Measurements from ENCODE around the gene PLEKHH1.

Gene PLEKHH1

DNA sequence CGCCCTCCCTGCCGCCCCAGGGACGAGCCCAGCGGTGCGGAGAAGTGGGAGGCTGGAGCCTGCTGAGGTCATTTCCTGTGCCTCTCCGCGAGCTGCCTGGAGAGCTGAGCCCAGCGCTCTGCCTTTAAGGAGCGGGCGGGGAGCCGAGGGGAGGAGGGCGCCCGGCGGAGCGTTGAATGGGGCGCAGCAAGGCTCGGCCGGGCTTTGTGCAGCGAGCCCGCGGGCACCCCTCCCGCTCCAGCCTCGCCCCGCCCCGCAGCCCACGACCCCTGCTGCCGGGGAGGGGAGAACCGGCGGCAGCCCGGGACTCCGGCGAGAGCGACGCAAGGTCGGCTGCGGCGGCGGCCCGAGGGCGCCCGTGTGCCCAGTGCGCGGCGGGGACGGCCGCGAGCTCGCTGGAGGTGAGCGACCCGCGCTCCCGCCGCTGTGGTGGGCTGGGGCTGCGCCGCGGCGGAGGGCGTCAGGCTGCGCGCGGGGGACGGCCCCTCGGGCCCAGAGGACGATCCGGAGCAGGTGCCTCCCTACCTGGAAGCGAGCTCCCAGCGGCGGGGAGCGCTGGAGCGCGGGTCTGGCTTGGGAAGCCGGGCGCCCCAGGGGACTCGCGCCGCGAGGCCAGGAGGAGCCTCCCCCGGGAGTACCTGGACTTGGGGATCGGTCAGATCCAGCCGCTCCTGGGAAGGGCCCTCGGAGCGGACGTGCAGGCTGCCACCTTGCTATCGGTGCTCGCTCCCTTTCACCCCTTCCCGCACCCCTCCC is at the start of gene PLEKHH1:
Gene PLEKHH1 (plus strand): TSS at position 293 of the 756 bp plus-strand sequence. CDS start 8,578 bp downstream, outside the sequence.
- Histone ChIP-seq H3K27me3 (peaks cover 29 to 46% (median 36%) of the 10 kb centered on the region in 11 experiments), H3K27ac (peak within 1 kb of the TSS in 1 of 11 experiments; percentile 31; a peak in 2 of 22 replicates), H3K9ac (peak within 1 kb of the TSS; percentile 58 to 78 (median 70)), H3K9me3 (replicated peaks in 1 of 11) (no peaks in the 10 kb centered on the region), H3K4me1 (peaks cover 0 to 19% (median 12%) of the 10 kb centered on the region in 10 experiments; a peak in 11 of 20 replicates), H3K36me3 (no peaks in the 10 kb centered on the region), H3K4me2 (peak within 1 kb of the TSS; percentile 89 to 100 (median 98)), H4K20me1 (peaks cover 0 to 18% (median 0%) of the 10 kb centered on the region in 11 experiments; a peak in 2 of 22 replicates), H3K4me3 (peak within 1 kb of the TSS; percentile 61 to 78 (median 72))
- TF ChIP-seq Cebpa-rat (IDR thresholded peaks at IDR 0.05): no peak

GRCh38 chr14:67483579-67484285 is 49.4 kb upstream of the PLEKHH1 start:
- Histone ChIP-seq H3K4me1 (peaks cover 37 to 69% (median 60%) of the 10 kb centered on the region in 10 experiments), H3K9ac (peak overlapping the region in 3 of 11 experiments; percentile 18 to 32 (median 27); a peak in 2 of 22 replicates), H3K36me3 (no peaks in the 10 kb centered on the region), H3K27ac (peak overlapping the region in 4 of 11 experiments; percentile 19 to 33 (median 28); a peak in 3 of 22 replicates), H3K4me2 (peak overlapping the region; percentile 11 to 74 (median 59); a peak in 19 of 22 replicates), H3K9me3 (replicated peaks in 1 of 11) (peaks cover 0 to 6% (median 0%) of the 10 kb centered on the region in 11 experiments; a peak in 3 of 22 replicates), H3K4me3 (no peak overlapping the region), H4K20me1 (peaks cover 0 to under 1% (median 0%) of the 10 kb centered on the region in 11 experiments; a peak in 1 of 22 replicates), H3K27me3 (no peaks in the 10 kb centered on the region)
- TF ChIP-seq Cebpa-rat (IDR thresholded peaks at IDR 0.05): no peak

GRCh38 chr14:67485501-67486095 is 47.5 kb upstream of the PLEKHH1 start:
- Histone ChIP-seq H3K27me3 (no peaks in the 10 kb centered on the region), H3K36me3 (no peaks in the 10 kb centered on the region), H3K4me3 (no peak overlapping the region), H3K4me1 (peaks cover 47 to 78% (median 71%) of the 10 kb centered on the region in 10 experiments), H3K27ac (peak overlapping the region in 5 of 11 experiments; percentile 3 to 50 (median 35); a peak in 6 of 22 replicates), H3K9ac (peak overlapping the region in 5 of 11 experiments; percentile 0 to 44 (median 4); a peak in 1 of 22 replicates), H4K20me1 (peaks cover 0 to 4% (median 0%) of the 10 kb centered on the region in 11 experiments; a peak in 1 of 22 replicates), H3K9me3 (replicated peaks in 1 of 11) (peaks cover 0 to 6% (median 0%) of the 10 kb centered on the region in 11 experiments; a peak in 3 of 22 replicates), H3K4me2 (peak overlapping the region; percentile 8 to 94 (median 68); a peak in 21 of 22 replicates)
- no peak for TF ChIP-seq Cebpa-rat (IDR thresholded peaks at IDR 0.05)

GRCh38 chr14:67486890-67487289 is 46.2 kb upstream of the PLEKHH1 start:
- peaks cover 39 to 87% (median 72%) of the 10 kb centered on the region in 10 experiments for H3K4me1 ChIP-seq
- H3K27ac ChIP-seq: peak overlapping the region in 3 of 11 experiments; percentile 12 to 87 (median 29); a peak in 5 of 22 replicates
- H3K4me2 ChIP-seq: peak overlapping the region in 9 of 11 experiments; percentile 79 to 95 (median 89); a peak in 16 of 22 replicates
- H3K36me3 ChIP-seq: no peaks in the 10 kb centered on the region
- H3K27me3 ChIP-seq: no peaks in the 10 kb centered on the region
- no peak overlapping the region for H3K4me3 ChIP-seq
- 0 out of 22 replicates have a peak overlapping the region, but pooled peaks of 1 of the 11 experiments have one; percentile 5 for H3K9ac ChIP-seq
- peaks cover 0 to 14% (median 3%) of the 10 kb centered on the region in 11 experiments; a peak in 10 of 22 replicates for H3K9me3 ChIP-seq (replicated peaks in 1 of 11)
- H4K20me1 ChIP-seq: peaks cover 0 to 4% (median 0%) of the 10 kb centered on the region in 11 experiments; a peak in 1 of 22 replicates
- no peak for TF ChIP-seq Cebpa-rat (IDR thresholded peaks at IDR 0.05)

DNA sequence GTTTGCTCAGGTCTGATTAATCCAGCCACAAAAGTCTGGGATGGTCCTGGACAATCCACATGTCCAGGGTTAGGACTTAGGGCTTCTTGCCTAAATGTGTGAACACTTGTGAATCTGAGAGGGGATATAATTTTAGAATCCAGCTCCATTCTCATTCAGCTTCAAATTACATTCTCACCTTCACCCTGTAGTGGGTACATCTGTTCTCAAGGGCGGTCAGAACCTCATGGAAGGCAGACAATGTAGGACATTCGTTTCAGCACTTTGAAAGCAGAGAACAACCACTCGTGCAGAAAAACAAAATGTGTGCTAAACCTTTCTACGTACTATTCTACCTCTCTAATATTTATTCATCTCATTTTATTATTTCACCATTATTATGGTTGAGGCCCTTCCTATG is 45.8 kb upstream of the PLEKHH1 start:
- peaks cover under 1 to 18% (median 7%) of the 10 kb centered on the region in 11 experiments; a peak in 18 of 22 replicates for H3K9me3 ChIP-seq (replicated peaks in 1 of 11)
- TF ChIP-seq Cebpa-rat (IDR thresholded peaks at IDR 0.05): no peak
- peaks cover 0 to 4% (median 0%) of the 10 kb centered on the region in 11 experiments; a peak in 1 of 22 replicates for H4K20me1 ChIP-seq
- H3K4me1 ChIP-seq: peaks cover 39 to 87% (median 72%) of the 10 kb centered on the region in 10 experiments
- peak overlapping the region; percentile 79 to 98 (median 90); a peak in 20 of 22 replicates for H3K4me2 ChIP-seq
- peak overlapping the region in 6 of 11 experiments; percentile 12 to 89 (median 86); a peak in 8 of 22 replicates for H3K27ac ChIP-seq
- H3K36me3 ChIP-seq: no peaks in the 10 kb centered on the region
- no peaks in the 10 kb centered on the region for H3K27me3 ChIP-seq
- 0 out of 22 replicates have a peak overlapping the region, but pooled peaks of 1 of the 11 experiments have one; percentile 5 for H3K9ac ChIP-seq
- no peak overlapping the region for H3K4me3 ChIP-seq

DNA sequence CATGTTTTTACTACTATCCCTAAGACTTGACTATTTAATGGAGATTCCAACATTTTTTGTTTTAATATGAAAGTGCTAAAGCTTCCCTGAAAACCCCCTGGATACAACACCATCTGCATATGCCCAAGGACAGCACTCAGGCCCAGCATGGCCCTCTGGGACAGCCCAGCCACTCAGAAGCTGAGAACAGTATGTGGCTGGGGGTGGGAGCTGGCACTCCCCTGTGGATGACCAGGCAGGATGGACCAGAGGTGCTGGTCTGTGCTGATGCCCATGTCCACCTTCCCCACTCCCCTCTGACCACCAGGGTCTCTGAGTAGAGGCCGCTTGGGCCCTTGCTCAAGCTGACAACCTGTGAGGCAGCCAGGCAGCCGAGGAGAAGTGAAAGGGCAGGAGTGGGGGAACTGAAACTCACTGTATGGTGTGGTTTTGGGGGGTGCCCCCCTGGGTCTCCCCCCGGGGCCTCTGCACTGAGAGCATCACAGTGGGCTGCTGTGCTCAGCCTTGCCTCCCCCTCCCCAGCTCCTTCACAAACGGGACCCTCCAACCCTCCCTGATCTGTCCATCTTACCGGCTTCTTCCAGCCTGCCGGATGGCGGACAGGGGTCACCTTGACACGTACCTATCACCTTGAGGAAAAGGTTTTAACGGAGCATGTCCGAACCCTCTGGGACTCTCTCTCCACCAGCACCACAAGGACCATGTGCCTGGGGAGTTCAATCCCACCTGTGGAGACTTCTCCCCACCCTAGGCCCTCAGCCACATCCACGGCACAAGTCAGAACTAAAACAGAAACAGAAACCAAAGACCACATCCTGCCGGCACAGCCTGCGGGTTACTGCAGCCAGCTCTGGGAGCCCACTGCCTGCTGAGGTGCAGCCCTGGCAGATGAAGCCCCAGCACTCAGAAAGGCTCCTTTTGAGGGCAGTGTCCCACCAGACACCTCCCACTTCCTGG is 44.9 kb upstream of the PLEKHH1 start, which contains the start of gene TMEM229B:
Gene TMEM229B (minus strand): TSS at position 785 of the 957 bp plus-strand sequence. CDS start 14,798 bp downstream, outside the sequence.
- H3K9me3 ChIP-seq (replicated peaks in 1 of 11): peaks cover 9 to 27% (median 16%) of the 10 kb centered on the region in 11 experiments
- peak within 1 kb of the TSS; percentile 79 to 98 (median 90) for H3K4me2 ChIP-seq
- H3K4me3 ChIP-seq: peak within 1 kb of the TSS; percentile 38 to 63 (median 48); a peak in 18 of 20 replicates
- H3K27me3 ChIP-seq: no peaks in the 10 kb centered on the region
- peak within 1 kb of the TSS; percentile 33 to 95 (median 85); a peak in 21 of 22 replicates for H3K27ac ChIP-seq
- peaks cover 0 to 4% (median 0%) of the 10 kb centered on the region in 11 experiments; a peak in 1 of 22 replicates for H4K20me1 ChIP-seq
- peak within 1 kb of the TSS; percentile 61 to 83 (median 76); a peak in 21 of 22 replicates for H3K9ac ChIP-seq
- H3K4me1 ChIP-seq: peaks cover 38 to 87% (median 71%) of the 10 kb centered on the region in 10 experiments
- 0 out of 22 replicates have a peak, but pooled peaks cover 0 to under 1% (median 0%) of the 10 kb centered on the region in 11 experiments for H3K36me3 ChIP-seq
- no peak for TF ChIP-seq Cebpa-rat (IDR thresholded peaks at IDR 0.05)

GRCh38 chr14:67490196-67490595 is 42.9 kb upstream of the PLEKHH1 start:
- peaks cover 0 to 5% (median 0%) of the 10 kb centered on the region in 11 experiments; a peak in 1 of 22 replicates for H3K36me3 ChIP-seq
- TF ChIP-seq Cebpa-rat (IDR thresholded peaks at IDR 0.05): no peak
- no peak overlapping the region for H3K4me3 ChIP-seq
- H3K9ac ChIP-seq: no peak overlapping the region
- no peak overlapping the region for H3K27ac ChIP-seq
- peaks cover 27 to 46% (median 34%) of the 10 kb centered on the region in 11 experiments for H3K9me3 ChIP-seq (replicated peaks in 1 of 11)
- peaks cover 0 to 4% (median 0%) of the 10 kb centered on the region in 11 experiments; a peak in 1 of 22 replicates for H4K20me1 ChIP-seq
- H3K27me3 ChIP-seq: no peaks in the 10 kb centered on the region
- peaks cover 30 to 73% (median 56%) of the 10 kb centered on the region in 10 experiments for H3K4me1 ChIP-seq
- H3K4me2 ChIP-seq: peak overlapping the region in 10 of 11 experiments; percentile 17 to 95 (median 90); a peak in 19 of 22 replicates
